Neural cell (in vitro differentiated cells): ENCODE data around the gene UBE2F. TPM values are rescaled to one million over a fixed set of nuclear protein-coding genes. Genes with fewer than 3 reads are reported as not detected.

Experiments
- H2AFZ ChIP-seq: fragments of 200-600, 300-800 bp; sonication (generic), shearing (Covaris generic); 2 replicates; pipeline ENCODE4 v1.6.0; 2014; ENCODE audit warnings: low read depth, mild to moderate bottlenecking, antibody characterized with exemption, low read length, moderate library complexity
- H3F3A ChIP-seq: fragments of 200-600 bp; shearing (Covaris generic); 2 replicates; pipeline ENCODE4 v1.6.1; 2016; ENCODE audit warnings: mild to moderate bottlenecking, moderate library complexity, mixed read lengths, antibody characterized with exemption, low read length; ENCODE audit not compliant: insufficient read depth, poor library complexity, severe bottlenecking
- H3K27ac ChIP-seq: fragments of 200-600, 300-800 bp; sonication (generic), shearing (Covaris generic); 2 replicates; pipeline ENCODE4 v1.5.1; 2014; ENCODE audit warnings: mild to moderate bottlenecking, low read length, moderate library complexity
- H3K27me3 ChIP-seq: fragments of 300-800, 200-600 bp; sonication (generic), shearing (Covaris generic); 2 replicates; pipeline ENCODE4 v1.6.0; 2014; ENCODE audit warnings: mild to moderate bottlenecking, low read depth, low read length, moderate library complexity; ENCODE audit not compliant: insufficient read depth
- H3K36me3 ChIP-seq: fragments of 300-800, 200-600 bp; sonication (generic), shearing (Covaris generic); 2 replicates; pipeline ENCODE4 v1.5.1; 2014; ENCODE audit warnings: mild to moderate bottlenecking, antibody characterized with exemption, low read length, moderate library complexity; ENCODE audit not compliant: insufficient read depth
- H3K4me2 ChIP-seq: fragments of 300-800, 200-600 bp; sonication (generic), shearing (Covaris generic); 2 replicates; pipeline ENCODE4 v1.6.0; 2014; ENCODE audit warnings: mild to moderate bottlenecking, low read length
- H3K4me3 ChIP-seq: fragments of 300-800, 200-600 bp; sonication (generic), shearing (Covaris generic); 2 replicates; pipeline ENCODE4 v1.5.1; 2014; ENCODE audit warnings: mild to moderate bottlenecking, low read length, moderate library complexity
- H3K79me2 ChIP-seq: fragments of 200-600 bp; shearing (Covaris generic); replicated peaks from 2 replicates; pipeline ENCODE4 v1.6.0; 2014; ENCODE audit warnings: mild to moderate bottlenecking, low read length, moderate library complexity; ENCODE audit not compliant: insufficient read depth
- H3K9ac ChIP-seq: fragments of 300-800, 200-600 bp; sonication (generic), shearing (Covaris generic); 2 replicates; pipeline ENCODE4 v1.6.1; 2016; ENCODE audit warnings: mild to moderate bottlenecking, low read length, mixed read lengths
- H3K9me2 ChIP-seq: fragments of 200-600 bp; shearing (Covaris generic); 2 replicates; pipeline ENCODE4 v1.6.1; 2016; ENCODE audit warnings: mild to moderate bottlenecking, low read length, mixed read lengths; ENCODE audit not compliant: insufficient read depth
- H3K9me3 ChIP-seq: fragments of 200-600, 300-800 bp; sonication (generic), shearing (Covaris generic); 2 replicates; pipeline ENCODE4 v1.6.1; 2016; ENCODE audit warnings: mild to moderate bottlenecking, mixed run types, low read length, moderate library complexity, mixed read lengths
- H4K20me1 ChIP-seq: fragments of 200-600 bp; shearing (Covaris generic); 2 replicates; pipeline ENCODE4 v1.6.1; 2016; ENCODE audit warnings: mild to moderate bottlenecking, mixed run types; ENCODE audit not compliant: insufficient read depth
- EP300 ChIP-seq: fragments of 450-650 bp; conservative IDR thresholded peaks from 2 replicates; pipeline ENCODE4 v1.6.1; 2014; ENCODE audit warnings: antibody characterized with exemption, mild to moderate bottlenecking, moderate library complexity; ENCODE audit not compliant: poor library complexity, severe bottlenecking
- EZH2 ChIP-seq: fragments of 200-600, 300-800 bp; shearing (Covaris generic), sonication (generic); IDR thresholded peaks from 2 replicates; pipeline ENCODE4 v1.6.1; 2014; ENCODE audit warnings: antibody characterized with exemption, low read length, borderline replicate concordance, mild to moderate bottlenecking; ENCODE audit not compliant: insufficient read depth, poor library complexity, severe bottlenecking
- MXI1 ChIP-seq: fragments of 450-650 bp; conservative IDR thresholded peaks from 2 replicates; pipeline ENCODE4 v1.6.1; 2014; ENCODE audit warnings: antibody characterized with exemption, mild to moderate bottlenecking; ENCODE audit not compliant: poor library complexity, severe bottlenecking
- POLR2AphosphoS5 ChIP-seq: IDR thresholded peaks from 2 replicates; pipeline ENCODE4 v1.6.1; 2012
- RAD21 ChIP-seq: fragments of 450-650 bp; conservative IDR thresholded peaks from 2 replicates; pipeline ENCODE4 v1.6.1; 2014; ENCODE audit warnings: antibody characterized with exemption, mild to moderate bottlenecking, moderate library complexity
- SMC3 ChIP-seq: fragments of 450-650 bp; conservative IDR thresholded peaks from 2 replicates; pipeline ENCODE4 v1.6.1; 2014; ENCODE audit warnings: antibody characterized with exemption, mild to moderate bottlenecking, moderate library complexity; ENCODE audit not compliant: poor library complexity
- TAF1 ChIP-seq: IDR thresholded peaks from 2 replicates; pipeline ENCODE4 v1.6.1; 2012; ENCODE audit warnings: low read depth
- polyA plus RNA-seq: library from polyadenylated mRNA; depleted of rRNA; stranded (reverse); fragments of >200 nt; gene quantifications from 2 replicates; pipeline ENCODE4 v1.2.3, GENCODE V29; 2014
- TF ChIP-seq, protein P1 (sequence below): fragments of 450-650 bp; IDR thresholded peaks from 2 replicates; pipeline ENCODE4 v1.5.1; 2014; ENCODE audit warnings: antibody characterized with exemption, mild to moderate bottlenecking, moderate library complexity; ENCODE audit not compliant: poor library complexity, severe bottlenecking
- TF ChIP-seq, protein P2 (sequence below): IDR thresholded peaks from 2 replicates; pipeline ENCODE4 v1.6.1; 2012; ENCODE audit warnings: borderline replicate concordance

Gene UBE2F
- polyA plus RNA-seq, 1 donor from 2014 or later, result 65.7 TPM

DNA sequence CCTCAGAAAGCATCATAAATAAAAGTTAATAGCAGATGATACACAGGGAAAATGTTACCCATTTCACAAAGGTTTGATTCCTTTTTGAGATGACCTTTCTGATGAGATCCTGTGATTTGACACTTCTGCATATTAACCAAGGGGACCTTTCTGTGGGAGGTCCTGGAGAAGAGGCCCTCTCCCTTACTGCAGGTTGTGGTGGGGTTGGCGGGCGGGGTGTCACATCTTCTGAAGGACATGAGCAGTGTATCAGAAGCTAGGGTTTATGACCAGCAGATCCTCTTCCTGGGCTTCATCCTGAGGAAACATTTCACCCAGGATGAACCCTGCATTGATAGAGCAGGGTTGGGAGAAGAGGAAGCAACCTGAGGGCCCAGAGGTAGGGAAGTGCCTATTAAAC lies 56.8 kb downstream of the UBE2F start:
- no peaks in the 10 kb centered on the region for H4K20me1 ChIP-seq
- no peaks in the 10 kb centered on the region for H3K36me3 ChIP-seq
- no peak overlapping the region for H2AFZ ChIP-seq
- no peak overlapping the region for H3K9ac ChIP-seq
- no peaks in the 10 kb centered on the region for H3F3A ChIP-seq
- no peak overlapping the region for H3K27ac ChIP-seq
- no peaks in the 10 kb centered on the region for H3K79me2 ChIP-seq
- no peaks in the 10 kb centered on the region for H3K9me2 ChIP-seq
- no peaks in the 10 kb centered on the region for H3K27me3 ChIP-seq
- no peak overlapping the region for H3K4me3 ChIP-seq
- H3K4me2 ChIP-seq, result no peak overlapping the region
- no peak for TF ChIP-seq MXI1
- TF ChIP-seq EZH2, result no peak
- TF ChIP-seq SMC3, result no peak
- no peak for TF ChIP-seq TAF1
- TF ChIP-seq, protein P1, sequence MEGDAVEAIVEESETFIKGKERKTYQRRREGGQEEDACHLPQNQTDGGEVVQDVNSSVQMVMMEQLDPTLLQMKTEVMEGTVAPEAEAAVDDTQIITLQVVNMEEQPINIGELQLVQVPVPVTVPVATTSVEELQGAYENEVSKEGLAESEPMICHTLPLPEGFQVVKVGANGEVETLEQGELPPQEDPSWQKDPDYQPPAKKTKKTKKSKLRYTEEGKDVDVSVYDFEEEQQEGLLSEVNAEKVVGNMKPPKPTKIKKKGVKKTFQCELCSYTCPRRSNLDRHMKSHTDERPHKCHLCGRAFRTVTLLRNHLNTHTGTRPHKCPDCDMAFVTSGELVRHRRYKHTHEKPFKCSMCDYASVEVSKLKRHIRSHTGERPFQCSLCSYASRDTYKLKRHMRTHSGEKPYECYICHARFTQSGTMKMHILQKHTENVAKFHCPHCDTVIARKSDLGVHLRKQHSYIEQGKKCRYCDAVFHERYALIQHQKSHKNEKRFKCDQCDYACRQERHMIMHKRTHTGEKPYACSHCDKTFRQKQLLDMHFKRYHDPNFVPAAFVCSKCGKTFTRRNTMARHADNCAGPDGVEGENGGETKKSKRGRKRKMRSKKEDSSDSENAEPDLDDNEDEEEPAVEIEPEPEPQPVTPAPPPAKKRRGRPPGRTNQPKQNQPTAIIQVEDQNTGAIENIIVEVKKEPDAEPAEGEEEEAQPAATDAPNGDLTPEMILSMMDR, result no peak
- no peak for TF ChIP-seq POLR2AphosphoS5
- TF ChIP-seq, protein P2, sequence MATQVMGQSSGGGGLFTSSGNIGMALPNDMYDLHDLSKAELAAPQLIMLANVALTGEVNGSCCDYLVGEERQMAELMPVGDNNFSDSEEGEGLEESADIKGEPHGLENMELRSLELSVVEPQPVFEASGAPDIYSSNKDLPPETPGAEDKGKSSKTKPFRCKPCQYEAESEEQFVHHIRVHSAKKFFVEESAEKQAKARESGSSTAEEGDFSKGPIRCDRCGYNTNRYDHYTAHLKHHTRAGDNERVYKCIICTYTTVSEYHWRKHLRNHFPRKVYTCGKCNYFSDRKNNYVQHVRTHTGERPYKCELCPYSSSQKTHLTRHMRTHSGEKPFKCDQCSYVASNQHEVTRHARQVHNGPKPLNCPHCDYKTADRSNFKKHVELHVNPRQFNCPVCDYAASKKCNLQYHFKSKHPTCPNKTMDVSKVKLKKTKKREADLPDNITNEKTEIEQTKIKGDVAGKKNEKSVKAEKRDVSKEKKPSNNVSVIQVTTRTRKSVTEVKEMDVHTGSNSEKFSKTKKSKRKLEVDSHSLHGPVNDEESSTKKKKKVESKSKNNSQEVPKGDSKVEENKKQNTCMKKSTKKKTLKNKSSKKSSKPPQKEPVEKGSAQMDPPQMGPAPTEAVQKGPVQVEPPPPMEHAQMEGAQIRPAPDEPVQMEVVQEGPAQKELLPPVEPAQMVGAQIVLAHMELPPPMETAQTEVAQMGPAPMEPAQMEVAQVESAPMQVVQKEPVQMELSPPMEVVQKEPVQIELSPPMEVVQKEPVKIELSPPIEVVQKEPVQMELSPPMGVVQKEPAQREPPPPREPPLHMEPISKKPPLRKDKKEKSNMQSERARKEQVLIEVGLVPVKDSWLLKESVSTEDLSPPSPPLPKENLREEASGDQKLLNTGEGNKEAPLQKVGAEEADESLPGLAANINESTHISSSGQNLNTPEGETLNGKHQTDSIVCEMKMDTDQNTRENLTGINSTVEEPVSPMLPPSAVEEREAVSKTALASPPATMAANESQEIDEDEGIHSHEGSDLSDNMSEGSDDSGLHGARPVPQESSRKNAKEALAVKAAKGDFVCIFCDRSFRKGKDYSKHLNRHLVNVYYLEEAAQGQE, result no peak
- no peak for TF ChIP-seq RAD21
- H3K9me3 ChIP-seq, result no peaks in the 10 kb centered on the region

DNA sequence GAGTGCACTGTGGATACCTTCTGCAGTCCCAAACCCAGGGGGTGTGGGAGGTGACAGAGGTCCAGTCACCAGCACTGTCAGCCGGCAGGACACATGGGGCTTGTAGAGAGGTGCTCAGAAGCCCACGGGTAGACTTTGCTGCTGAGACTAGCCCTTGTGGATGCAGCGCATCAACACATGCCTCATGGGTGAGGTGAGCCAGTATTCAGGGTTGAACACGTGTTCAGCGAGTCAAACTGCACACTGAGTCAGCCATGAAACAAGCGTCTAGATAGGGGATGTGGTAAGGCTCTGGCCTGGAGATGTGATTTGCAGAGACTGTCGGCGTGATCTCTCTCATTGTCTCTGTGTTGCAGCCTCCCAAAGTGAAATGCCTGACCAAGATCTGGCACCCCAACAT lies 58.2 kb downstream of the UBE2F start:
- no peak overlapping the region for H3K4me3 ChIP-seq
- H3K9me3 ChIP-seq, result no peaks in the 10 kb centered on the region
- H3F3A ChIP-seq, result no peaks in the 10 kb centered on the region

More for the DNA sequence above, 58.2 kb downstream of the UBE2F start:
- H3K4me2 ChIP-seq, result no peak overlapping the region
- H3K9me2 ChIP-seq, result no peaks in the 10 kb centered on the region
- H3K27me3 ChIP-seq, result no peaks in the 10 kb centered on the region
- no peaks in the 10 kb centered on the region for H4K20me1 ChIP-seq
- no peaks in the 10 kb centered on the region for H3K79me2 ChIP-seq
- no peak overlapping the region for H3K27ac ChIP-seq
- H3K36me3 ChIP-seq, result no peaks in the 10 kb centered on the region
- H2AFZ ChIP-seq, result no peak overlapping the region
- H3K9ac ChIP-seq, result no peak overlapping the region
- TF ChIP-seq SMC3 (no peak), RAD21 (no peak), POLR2AphosphoS5 (no peak), TAF1 (no peak), EP300 (no peak), EZH2 (no peak), MXI1 (no peak)
- TF ChIP-seq, protein P1, result no peak
- TF ChIP-seq, protein P2, result no peak
